ENCODE measurements around the gene NINL. TPM values are rescaled to one million over a fixed set of nuclear protein-coding genes. Genes with fewer than 3 reads are reported as not detected.
A peak's percentile ranks its signal among the peaks of the same experiment; 100 is the strongest.

NINL gene
- total RNA-seq, 6 experiments from 2014 or later = 3.6 to 16.0 (median 7.1) TPM

DNA sequence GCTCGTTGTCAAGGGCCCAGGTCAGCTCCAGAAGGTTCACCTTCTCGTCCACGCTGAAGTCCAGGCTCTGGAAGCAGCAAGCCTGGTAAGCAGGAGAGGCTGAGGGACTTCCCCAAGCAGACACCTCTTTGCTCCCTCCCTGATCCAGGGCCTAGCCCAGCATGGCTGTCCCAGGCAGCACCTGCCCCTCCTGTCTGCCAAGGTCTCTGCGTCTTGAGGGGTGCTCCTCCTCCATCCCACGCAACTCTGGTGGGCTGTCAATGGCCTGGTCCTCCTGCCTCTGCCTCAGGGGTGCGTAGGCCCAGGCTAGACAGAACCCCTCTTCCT is 87.1 kb downstream of the NINL start:
- DNase-seq (no peak), ATAC-seq (no peak)
- Histone ChIP-seq H3K4me1 (peaks cover 0 to 7% (median 0%) of the 10 kb centered on the region in 4 donors), H3K9me3 (no peaks in the 10 kb centered on the region), H3K27me3 (no peaks in the 10 kb centered on the region), H3K4me3 (no peak overlapping the region), H3K36me3 (no peaks in the 10 kb centered on the region), H3K27ac (no peak overlapping the region)
- 83% methylated on average over 1 of the region's 6 CpGs for WGBS (ENCODE audit: insufficient coverage, low coverage, low lambda C conversion rate, missing lambda C conversion rate)
- intact Hi-C loops (cut with DNase I) = loop anchor here in 1 of 2 donors (10.0 kb wide), 2 partner anchors 73 to 77 kb away; no protein-coding TSS in a partner anchor
- TF ChIP-seq, protein P1, sequence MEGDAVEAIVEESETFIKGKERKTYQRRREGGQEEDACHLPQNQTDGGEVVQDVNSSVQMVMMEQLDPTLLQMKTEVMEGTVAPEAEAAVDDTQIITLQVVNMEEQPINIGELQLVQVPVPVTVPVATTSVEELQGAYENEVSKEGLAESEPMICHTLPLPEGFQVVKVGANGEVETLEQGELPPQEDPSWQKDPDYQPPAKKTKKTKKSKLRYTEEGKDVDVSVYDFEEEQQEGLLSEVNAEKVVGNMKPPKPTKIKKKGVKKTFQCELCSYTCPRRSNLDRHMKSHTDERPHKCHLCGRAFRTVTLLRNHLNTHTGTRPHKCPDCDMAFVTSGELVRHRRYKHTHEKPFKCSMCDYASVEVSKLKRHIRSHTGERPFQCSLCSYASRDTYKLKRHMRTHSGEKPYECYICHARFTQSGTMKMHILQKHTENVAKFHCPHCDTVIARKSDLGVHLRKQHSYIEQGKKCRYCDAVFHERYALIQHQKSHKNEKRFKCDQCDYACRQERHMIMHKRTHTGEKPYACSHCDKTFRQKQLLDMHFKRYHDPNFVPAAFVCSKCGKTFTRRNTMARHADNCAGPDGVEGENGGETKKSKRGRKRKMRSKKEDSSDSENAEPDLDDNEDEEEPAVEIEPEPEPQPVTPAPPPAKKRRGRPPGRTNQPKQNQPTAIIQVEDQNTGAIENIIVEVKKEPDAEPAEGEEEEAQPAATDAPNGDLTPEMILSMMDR (IDR thresholded peaks at IDR 0.05) = no peak

DNA sequence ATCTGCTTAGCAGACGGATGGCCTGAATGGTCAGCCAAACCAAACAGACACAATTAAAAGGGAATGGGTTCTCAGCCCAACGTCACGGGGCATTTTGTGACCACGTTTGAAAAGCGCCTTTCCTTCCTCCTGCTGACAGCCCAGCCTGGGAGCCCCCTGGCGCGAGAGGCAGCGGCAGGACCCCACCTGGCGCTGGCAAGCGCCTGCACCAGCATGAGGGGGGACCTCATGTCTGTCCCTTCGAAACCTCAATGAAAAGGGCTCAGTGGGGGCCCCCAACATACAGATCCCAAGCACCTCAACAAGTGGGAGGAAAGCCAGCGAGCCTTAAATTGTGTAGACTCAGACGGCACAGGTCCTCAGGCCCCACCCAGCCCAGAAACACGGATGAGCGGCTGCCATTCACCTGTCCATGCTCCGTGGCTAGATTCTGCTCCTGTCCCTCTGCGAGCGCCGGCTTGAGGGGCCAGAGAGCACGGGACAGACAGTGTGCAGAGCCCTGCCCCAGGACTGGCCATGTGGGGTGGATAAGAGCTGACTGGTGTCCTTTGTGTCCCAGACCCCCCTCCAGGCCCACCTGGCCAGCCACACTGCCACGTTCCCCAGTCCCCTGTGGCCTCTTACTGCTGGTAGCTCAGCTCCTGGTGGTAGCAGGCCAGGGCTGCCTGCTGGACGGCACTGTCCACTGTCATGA is 87.6 kb downstream of the NINL start:
- Histone ChIP-seq H3K4me1 (peaks cover 0 to 7% (median 0%) of the 10 kb centered on the region in 4 donors), H3K36me3 (no peaks in the 10 kb centered on the region), H3K9me3 (no peaks in the 10 kb centered on the region), H3K4me3 (no peak overlapping the region), H3K27me3 (no peaks in the 10 kb centered on the region), H3K27ac (no peak overlapping the region)
- DNase-seq = no peak
- intact Hi-C loops (cut with DNase I) = loop anchor here in 1 of 2 donors (10.0 kb wide), 2 partner anchors 73 to 77 kb away; no protein-coding TSS in a partner anchor
- no peak for ATAC-seq
- WGBS (ENCODE audit: insufficient coverage, low coverage, low lambda C conversion rate, missing lambda C conversion rate) = 54% methylated on average over 2 of the region's 22 CpGs
- TF ChIP-seq POLR2A (IDR thresholded peaks at IDR 0.05) = no peak
- TF ChIP-seq, protein P1 (IDR thresholded peaks at IDR 0.05) = no peak

DNA sequence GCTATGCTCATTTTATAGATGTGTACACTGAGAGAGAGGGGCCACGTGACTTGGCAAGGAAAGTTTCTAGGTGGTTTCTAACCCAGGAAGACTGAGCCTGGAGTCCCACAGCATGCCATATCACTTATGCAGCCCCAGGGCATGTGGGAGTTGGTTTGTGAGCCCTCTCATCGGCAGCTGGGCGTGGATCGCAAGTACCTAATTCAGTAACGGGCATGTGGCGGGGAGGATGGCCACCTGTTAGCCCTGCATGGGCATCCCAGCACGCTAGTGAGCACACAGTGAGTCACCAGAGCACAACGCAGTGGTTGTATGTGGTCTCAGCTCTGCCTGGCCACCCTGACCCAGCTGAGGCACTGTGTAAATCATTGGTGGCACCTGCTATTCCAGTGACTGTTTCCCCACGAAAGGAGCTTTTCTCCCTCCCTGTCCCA is 88.3 kb downstream of the NINL start:
- no peaks in the 10 kb centered on the region for H3K9me3 ChIP-seq
- H3K4me1 ChIP-seq = peaks cover 0 to 7% (median 0%) of the 10 kb centered on the region in 4 donors
- H3K27me3 ChIP-seq = no peaks in the 10 kb centered on the region
- no CpG with 5 or more reads among the region's 9 CpGs for WGBS (ENCODE audit: insufficient coverage, low coverage, low lambda C conversion rate, missing lambda C conversion rate)
- no peak overlapping the region for H3K4me3 ChIP-seq
- ATAC-seq = peak in 1 of 4 donors; percentile 39
- no peaks in the 10 kb centered on the region for H3K36me3 ChIP-seq
- H3K27ac ChIP-seq = no peak overlapping the region
- DNase-seq = no peak
- intact Hi-C loops (cut with DNase I) = loop anchor here in 1 of 2 donors (10.0 kb wide), 2 partner anchors 72 to 78 kb away; no protein-coding TSS in a partner anchor
- TF ChIP-seq, protein P1 (IDR thresholded peaks at IDR 0.05) = no peak
- TF ChIP-seq POLR2A (IDR thresholded peaks at IDR 0.05) = no peak

DNA sequence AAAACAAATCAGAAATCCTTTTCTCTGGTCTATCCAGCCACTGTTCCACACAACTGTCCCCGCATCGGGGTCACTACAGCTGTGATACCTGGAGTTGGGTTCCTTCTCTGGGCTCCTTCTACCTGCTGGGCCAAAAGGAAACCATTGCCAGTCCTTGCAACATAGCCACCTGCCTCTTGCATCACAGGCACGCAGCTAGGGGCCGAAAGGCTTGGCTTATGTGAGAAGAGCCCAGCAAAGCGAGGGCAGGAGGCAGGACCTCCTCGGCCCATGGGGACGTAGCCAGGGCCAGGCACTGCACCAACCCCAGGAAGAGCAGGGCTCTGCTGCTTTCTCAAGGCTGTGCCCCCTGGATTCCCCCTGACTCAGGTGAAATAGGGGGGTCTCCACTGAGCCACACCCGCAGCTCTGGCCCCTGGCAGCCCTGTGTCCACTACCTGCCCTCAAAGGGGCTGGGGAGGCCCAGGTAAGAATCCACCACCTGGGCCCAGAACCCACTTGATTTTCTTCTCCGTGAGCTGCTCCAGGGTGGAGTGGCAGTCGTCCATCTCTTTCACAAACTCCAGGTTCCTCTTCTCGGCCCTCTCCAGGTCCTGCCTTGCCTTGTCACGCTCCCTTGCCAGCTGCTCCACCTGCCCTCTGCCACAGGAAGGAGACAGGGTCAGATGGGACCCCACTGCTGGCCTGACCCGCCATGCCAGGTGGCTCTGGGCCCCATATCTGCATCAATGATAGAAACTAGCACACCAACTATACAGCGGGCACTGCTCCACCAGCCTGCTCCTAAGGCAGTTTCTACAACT is 89.0 kb downstream of the NINL start:
- H3K4me3 ChIP-seq = no peak overlapping the region
- no peak for TF ChIP-seq POLR2A (IDR thresholded peaks at IDR 0.05)
- TF ChIP-seq, protein P1 (IDR thresholded peaks at IDR 0.05) = no peak
- 50% methylated on average over 4 of the region's 14 CpGs for WGBS (ENCODE audit: insufficient coverage, low coverage, low lambda C conversion rate, missing lambda C conversion rate)
- no peaks in the 10 kb centered on the region for H3K27me3 ChIP-seq
- H3K27ac ChIP-seq = peak overlapping the region in 1 of 3 donors; percentile 37
- DNase-seq = peak; percentile 57 to 83 (median 71)
- peaks cover 0 to 7% (median 0%) of the 10 kb centered on the region in 4 donors for H3K4me1 ChIP-seq
- H3K36me3 ChIP-seq = no peaks in the 10 kb centered on the region
- ATAC-seq = peak; percentile 65 to 88 (median 83)
- H3K9me3 ChIP-seq = no peaks in the 10 kb centered on the region
- intact Hi-C loops (cut with DNase I) = loop anchor here in 1 of 2 donors (10.0 kb wide), 2 partner anchors 72 to 78 kb away; no protein-coding TSS in a partner anchor

Data from right lobe of liver (tissue), 6 donors.